Stimulated activated CD8-positive, alpha-beta memory T cell treated with anti-CD3 and anti-CD28 coated beads, Interleukin-15, amount 100 ng/mL, for 48 hours (primary cell): ENCODE measurements around the gene PI16.
"Not testable (repeated sequence)": the region's sequence is repeated elsewhere in the genome, so short reads cannot be mapped to it uniquely, and the experiment has no call there.

Experiments
- DNase-seq, 2 donors: peaks; one replicate each; pipeline ENCODE4 v3.0.0-alpha.2; 2020; ENCODE audit warnings: low read depth in 2 of 2

PI16 gene

DNA sequence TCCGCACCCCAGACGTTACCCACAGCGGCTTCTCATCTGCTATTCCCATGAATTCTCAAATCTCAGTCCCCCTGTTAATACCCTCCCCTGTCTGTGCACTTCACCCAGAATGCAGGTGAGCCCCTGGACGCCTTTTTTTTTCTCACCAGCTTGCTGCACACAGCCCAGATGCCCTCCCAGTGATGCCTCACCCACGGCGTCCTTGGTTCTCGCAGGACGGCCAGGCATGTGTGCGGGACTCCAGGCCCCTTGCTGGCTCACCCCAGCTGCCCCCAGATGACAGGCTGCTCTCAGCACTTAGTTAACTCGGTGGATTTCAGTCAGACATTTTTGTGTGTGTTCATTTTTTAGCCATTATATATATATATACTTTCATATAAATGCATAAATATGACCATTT is 25.4 kb upstream of the PI16 start:
- no peak for DNase-seq

DNA sequence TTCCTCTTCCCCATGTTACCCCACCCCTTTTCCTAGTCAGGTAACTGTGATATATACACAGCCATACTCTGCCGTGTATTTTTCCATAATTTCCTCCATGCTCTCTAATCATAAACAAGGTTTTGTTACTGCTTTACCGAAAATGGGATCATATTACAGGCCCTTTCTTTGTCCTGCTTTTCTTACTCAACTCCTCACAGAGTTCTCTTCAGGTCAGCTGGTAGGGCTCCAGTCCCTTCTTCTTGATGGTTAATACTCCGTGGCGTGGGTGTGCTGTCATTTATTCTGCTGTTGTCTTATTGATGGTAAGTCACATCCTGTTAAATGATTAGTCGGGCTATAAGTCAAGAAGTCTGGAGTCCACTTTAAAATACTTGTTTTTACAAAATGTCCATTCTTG is 24.9 kb upstream of the PI16 start:
- no peak for DNase-seq

DNA sequence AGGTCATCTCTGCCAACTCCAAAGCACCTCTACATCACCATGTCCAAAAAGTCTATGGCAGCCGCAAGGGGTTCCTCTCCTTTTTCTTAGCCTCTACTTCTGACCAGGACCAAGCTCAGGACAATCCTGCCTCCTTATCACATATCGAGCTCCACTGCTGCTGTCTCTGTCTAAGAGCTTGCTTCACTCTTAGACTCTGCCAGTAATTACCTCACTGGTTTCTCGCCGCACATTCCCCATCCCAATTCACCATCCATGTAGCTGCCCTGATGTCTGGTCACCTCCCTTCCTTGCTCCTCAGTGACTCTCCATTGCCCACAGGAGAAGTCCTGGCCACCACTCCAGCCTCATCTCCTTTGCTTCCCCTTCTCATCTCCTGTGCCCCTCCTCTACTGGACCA is 24.1 kb upstream of the PI16 start:
- DNase-seq = no peak

DNA sequence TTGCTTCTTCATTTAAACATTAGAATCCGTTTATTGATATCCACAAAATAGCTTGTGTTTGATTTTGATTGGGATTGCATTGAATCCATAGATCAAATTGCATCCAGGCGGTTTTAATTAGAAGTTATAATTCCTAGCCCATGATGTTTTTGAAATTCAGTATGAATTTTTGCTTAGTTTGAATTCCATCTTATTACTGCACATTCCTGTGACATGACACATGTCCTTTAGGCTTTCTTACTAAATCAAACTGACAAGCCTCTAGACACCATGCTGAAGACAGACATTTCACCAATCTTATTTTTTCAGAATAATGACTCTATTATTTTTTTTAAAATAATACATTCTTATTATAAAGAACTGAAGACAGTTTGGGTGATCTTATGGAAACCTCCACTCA is 21.4 kb upstream of the PI16 start:
- DNase-seq = no peak

DNA sequence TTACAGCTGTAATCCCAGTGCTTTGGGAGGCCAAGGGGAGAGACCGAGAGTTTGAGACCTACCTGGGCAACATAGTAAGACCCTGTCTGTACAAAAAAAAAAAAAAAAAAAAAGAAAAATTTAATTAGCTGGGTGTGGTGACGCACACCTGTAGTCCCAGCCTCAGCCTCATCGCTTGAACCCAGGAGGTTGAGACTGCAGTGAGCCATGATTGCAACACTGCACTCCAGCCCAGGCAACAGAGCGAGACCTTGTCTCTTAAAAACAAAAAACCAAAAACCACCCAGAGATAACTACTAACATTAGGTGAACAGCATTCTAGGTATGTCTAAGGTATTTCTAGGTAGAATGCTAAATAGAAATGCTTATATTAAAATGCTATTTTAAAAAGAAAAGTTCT is 21.0 kb upstream of the PI16 start:
- DNase-seq = no peak

DNA sequence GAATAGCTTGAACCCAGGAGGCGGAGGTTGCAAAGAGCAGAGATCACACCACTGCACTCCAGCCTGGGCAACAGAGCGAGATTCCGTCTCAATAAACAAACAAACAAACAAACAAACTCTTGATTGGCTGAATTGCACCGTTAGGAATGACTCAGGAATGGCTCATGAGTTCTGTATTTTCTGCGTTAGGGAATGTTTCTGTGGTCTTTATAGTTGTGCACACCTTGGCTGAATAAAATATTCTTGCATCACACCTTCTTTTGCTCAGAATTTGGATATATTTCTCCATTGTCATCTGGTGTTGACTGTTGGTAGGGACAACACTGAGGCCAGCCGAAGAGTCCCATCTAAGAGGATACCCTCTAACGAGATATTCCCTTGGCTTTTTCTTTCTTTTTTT is 19.6 kb upstream of the PI16 start:
- DNase-seq = no peak

DNA sequence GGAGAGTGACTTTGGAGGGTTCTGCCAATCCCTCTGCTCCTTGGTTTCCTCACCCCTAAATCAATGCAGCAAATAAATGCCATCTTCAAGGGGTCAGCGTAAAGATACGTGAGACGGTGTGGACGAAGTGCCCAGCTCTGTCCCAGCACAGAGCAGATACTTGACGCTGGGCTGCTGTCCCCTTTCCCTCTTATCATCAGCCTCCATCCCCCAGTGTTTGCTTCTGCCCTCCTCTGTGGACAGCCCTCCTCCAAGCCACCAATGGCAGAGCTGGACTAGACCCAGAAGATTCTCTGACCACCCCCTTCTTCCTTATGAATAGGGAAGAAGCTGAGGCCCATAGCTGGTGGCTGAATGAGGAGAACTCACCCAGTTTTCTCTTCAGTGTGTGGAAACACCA is 17.7 kb upstream of the PI16 start:
- no peak for DNase-seq

DNA sequence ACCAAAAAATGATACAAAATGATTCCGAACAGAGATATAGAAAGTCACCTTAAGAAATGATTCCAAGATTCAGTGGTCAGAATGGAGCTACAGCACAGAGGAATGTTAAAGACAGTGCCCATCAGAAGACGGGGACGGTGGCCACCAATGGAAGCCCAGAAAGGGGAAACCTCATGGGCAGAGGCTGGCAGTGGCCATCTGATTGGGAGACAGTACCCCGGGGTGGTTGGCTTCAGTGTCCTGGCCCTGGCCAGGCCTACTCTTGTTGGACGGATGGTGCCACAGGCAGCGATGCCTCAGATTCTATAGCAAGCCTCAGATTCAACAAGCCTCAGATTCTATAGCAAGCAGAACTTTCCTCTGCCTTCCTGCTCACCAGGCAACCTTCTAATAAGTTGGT is 16.6 kb upstream of the PI16 start:
- no peak for DNase-seq

DNA sequence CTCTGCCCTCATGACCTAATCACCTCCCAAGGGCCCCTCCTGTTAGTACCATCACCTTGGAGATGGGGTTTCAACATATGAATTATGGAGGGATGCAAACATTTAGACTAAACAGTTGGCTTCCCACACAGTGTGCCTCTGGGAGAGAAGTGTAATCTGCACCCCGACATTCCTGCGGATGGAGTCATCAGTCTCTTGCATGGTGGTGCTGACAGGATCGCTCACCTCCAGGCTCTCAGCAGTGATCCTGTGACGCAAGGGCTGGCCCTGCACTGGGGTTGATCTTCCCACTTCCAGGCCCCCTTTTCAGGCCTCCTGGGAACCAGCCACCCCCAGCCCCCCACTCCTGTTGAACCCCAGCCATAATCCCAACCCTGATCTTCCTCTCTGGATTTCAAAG is 16.0 kb upstream of the PI16 start:
- no peak for DNase-seq

DNA sequence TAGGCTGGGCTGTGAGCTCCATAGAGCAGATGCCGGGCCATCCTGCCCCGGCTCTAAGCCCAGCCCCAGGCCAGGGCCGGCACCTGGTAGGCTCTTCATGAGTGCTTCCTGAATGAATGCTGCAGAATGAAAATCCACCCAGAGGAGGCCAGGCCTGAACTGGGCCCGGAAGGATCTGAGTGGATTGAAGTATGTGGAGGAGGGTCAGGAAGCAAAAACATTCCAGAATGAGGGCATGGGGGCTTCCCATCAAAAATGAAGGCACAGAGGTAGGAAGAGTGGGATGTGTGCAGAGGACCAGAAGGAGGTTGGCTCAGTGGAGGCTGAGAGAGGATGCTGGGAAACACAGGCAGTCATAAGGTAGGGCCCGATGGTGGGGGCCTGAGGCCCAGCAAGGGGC is 15.5 kb upstream of the PI16 start:
- DNase-seq = not testable (repeated sequence)

DNA sequence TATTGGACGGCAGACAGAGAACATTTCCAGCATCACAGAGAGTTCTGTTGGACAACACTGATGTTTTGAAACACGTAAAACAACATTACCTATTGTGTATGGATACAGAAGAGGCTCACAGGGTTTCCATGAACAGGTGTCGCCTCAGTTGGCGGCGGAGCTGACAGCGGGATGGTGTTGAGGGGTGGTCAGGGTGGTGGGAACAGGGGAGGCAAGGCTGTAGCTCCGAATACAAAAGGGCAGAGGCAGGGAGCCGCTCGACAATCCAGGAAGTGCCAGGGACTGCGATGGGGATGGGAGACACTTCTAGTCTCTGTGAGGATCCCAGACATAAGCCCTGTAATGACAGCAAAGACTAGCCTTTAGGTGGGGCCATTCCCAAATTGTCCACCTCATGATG is 14.5 kb upstream of the PI16 start:
- DNase-seq = no peak

DNA sequence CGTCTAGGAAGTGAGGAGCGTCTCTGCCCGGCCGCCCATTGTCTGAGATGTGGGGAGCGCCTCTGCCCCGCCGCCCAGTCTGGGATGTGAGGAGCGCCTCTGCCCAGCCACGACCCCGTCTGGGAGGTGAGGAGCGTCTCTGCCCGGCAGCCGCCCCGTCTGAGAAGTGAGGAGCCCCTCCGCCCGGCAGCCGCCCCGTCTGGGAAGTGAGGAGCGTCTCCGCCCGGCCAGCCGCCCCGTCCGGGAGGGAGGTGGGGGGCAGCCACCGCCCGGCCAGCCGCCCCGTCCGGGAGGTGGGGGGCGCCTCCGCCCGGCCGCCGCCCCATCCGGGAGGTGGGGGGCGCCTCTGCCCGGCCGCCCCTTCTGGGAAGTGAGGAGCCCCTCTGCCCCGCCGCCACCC is 13.0 kb upstream of the PI16 start:
- not testable (repeated sequence) for DNase-seq

DNA sequence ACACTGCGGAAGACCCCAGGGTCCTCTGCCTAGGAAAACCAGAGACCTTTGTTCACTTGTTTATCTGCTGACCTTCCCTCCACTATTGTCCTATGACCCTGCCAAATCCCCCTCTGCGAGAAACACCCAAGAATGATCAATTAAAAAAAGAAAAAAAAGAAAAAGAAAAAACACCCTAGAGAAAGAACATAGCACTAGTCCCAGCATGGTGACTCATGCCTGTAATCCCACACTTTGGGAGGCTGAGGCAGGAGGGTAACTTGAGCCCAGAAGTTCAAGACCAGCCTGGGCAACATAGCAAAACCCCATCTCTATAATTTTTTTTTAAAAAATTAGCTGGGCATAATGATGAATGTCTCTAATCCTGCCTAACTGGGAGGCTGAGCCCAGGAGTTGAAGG is 12.2 kb upstream of the PI16 start:
- not testable (repeated sequence) for DNase-seq

DNA sequence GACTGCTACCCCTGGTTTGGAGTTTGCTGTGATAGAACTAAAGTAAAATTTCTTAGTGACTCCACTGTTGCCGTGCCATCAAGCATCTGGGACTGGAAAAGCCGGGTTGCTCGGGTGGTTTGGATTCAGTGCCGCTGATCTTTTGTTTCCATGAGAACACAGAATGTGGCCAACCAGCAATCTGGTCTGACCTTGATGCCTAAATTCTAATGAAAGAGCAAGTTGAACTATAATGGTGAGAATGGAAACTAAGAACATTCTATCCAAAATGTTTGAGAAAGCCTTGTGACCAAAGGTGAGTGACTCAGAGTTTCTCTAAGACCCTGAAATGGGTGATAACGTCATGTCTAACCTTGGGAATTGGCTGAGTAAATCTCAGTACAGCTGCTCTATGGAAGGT is 9.9 kb upstream of the PI16 start:
- no peak for DNase-seq

DNA sequence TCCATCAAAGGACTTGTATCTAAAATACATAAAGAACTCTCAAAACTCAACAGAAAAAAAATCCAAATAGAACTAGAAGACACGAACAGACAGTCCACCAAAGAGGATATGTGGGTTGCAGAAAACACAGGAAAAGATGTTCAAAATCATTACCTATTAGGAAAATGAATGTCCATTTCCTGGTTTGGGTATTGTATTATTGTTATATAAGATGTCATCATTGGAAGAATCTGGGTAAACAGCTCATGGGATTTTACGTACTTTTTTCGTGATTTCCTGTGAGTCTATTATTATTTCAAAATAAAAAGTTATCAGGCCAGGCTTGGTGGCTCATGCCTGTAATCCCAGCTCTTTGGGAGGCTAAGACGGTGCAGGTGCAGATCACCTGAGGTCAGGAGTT is 9.2 kb upstream of the PI16 start:
- no peak for DNase-seq

DNA sequence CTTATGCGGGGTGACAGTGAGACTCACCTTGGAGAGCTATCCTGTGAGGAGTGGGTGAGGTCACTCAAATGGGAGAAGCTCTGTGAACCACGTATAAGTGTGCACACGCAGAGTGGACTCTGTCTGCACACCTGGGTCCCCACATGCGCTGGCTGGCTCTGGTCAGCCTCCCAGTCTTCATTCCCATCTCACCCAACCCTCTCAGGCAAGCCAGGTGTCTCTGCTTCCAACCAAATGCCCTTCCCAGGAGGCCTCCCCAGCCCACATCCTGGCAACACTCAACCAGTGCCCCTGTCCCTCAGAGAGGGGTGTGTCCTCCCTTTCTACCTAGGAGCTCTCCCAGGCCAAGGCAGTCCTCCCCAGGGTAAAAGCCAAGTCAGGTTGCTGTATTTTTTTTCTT is 8.0 kb upstream of the PI16 start:
- DNase-seq = no peak

DNA sequence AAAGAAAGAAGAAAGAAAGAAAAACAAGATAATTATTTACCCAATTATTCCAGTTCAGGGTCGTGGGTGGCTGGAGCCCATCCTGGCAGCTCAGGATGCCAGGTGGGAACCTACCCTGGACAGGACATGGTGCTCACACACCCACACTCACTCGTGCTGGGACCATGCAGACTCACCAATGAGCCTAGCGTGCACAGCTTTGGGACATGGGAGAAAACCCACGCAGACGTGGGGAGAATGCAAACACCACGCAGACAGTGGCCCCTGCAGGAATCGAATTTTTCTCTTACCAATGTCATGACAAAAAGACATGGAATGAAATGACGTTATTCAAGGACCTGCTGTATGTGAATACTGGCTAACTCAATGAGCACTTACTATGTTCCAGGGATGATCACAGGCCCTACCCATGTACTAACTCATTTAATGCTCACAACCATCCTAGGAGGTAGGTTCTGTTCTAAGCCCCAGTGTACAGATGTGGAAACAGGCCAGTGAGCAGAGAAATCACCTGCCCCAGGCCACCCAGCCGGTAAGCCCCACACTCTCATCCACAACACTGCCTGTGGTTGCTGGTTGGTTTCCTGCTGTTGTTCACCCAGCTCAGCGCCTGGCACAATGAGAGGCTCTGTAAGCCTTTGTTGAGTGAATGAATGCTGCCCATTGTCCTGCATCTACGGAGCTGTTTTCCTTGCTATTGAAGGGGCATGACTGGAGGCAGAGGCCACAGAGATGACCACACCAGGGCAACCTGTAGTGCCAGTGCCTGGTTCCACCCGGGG is 6.8 kb upstream of the PI16 start:
- DNase-seq = no peak

DNA sequence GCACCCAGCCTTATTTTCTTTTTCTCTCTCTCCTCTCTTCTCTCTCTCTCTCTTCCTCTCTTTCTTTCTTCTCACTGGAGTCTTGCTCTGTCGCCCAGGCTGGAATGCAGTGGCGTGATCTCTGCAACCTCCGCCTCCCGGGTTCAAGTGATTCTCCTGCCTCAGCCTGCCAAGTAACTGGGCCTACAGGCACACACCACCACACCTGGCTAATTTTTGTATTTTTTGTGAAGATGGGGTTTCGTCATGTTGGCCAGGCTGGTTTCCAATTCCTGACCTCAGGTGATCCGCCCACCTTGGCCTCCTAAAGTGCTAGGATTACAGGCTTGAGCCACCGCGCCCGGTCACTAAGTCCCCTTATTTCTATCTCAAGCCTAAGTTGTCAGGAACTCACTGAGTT is 5.5 kb upstream of the PI16 start:
- not testable (repeated sequence) for DNase-seq

DNA sequence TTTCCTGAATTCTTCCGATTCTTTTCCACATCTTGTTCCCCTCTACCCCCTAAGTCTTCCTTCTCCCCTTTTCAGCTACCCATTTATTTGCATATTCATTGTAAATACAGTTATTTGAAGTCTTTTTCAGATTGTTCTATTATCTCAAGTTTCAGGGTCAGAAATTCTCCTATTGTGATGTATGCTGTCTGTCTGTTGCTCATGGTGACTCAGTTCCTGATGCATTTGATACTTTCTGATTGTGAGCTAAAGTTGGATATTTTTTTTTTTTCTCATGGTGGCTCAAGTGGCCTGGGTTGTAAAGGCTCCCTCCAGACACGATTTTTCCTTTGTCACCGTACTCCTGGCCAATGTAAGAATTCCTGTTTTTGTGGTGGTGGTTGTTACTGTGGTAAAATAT is 4.9 kb upstream of the PI16 start:
- no peak for DNase-seq

DNA sequence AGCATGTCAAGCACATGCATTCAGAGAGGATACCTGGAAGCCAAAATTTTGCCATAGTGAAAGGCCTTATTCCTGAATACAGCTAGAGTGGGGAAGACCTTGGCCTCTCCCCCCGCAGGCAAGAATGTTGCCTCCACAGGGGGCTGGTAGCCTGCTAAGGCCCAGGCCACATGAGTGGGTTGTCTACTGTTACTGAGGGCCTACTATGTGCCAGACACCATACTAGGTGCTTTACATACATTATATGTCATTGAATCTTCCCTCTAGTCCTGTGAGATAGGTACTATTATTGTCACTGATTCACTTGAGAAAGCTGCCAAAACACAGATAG is 642 bp upstream of the PI16 start:
- no peak for DNase-seq

DNA sequence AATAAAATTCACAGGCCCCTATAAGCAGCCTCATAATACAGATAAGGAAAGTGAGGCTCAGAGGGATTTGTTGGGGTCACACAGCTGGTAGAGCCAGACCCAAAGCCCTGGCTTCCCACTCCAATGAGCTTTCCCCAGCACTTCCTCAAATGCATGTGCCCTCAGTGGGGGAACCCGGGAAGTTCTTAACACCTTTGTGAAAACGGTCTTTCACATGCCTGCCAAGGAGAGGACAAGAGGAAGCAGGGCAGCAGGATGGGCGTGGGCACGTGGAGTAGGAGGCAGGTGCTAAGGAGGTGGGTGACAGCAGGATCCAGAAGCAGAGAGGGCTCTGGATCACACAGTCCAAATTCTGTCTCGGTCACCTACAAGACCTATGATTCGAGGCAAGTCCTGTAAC is 598 bp downstream of the PI16 start:
- no peak for DNase-seq

DNA sequence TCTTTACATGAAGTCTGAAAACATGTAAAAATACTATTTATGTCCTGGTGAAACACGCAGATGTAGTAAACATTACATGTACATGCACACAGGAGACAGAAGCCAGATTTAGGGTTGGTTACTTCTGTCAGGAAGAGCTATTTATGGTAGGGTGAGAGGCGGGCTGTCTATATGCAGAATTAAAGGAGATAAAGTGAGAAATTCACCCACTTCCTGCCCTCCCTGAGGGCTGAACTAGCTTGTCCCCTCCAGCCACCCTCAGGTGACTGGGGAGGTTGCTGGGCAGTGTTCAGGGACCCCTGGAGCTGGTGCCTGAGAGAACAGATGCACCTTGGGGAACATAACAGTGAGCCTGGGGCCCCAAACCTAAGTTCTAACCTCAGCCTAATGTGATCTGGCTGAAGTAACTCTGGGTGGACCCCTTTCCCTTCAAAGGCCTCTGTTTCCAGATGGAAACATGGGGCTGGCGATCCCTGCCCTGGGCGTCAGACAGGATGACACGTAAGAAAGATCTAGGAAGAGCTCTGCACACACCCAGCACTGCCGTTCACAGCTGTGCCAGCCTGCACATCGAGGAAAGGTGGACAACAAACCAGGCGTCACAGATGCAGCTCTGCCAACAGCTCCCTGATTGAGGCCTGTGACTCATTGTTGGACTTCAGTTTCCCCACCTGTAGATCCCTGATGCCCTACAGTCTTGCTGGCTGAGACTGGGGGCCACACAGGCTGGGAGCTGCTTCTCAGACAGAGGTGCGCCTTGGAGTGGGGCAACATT is 1.3 kb downstream of the PI16 start:
- no peak for DNase-seq

DNA sequence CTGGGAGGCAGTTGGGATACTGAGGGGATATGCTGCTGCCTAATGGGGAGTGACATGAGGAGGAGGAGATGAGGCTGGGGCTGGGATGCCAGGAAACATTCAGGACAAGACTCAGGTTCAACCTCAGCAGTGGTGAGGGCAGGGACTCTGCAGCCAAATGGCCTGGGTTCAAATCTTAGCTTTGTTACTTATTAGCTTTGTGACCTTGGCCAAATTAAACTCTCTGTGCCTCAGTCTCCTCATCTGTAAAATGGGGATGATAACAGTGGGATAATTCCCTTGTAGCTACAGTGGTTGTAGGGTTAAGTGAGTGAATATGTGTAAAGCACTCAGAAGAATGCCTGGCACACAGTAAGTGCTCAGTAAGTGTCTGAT is 1.9 kb downstream of the PI16 start:
- no peak for DNase-seq

DNA sequence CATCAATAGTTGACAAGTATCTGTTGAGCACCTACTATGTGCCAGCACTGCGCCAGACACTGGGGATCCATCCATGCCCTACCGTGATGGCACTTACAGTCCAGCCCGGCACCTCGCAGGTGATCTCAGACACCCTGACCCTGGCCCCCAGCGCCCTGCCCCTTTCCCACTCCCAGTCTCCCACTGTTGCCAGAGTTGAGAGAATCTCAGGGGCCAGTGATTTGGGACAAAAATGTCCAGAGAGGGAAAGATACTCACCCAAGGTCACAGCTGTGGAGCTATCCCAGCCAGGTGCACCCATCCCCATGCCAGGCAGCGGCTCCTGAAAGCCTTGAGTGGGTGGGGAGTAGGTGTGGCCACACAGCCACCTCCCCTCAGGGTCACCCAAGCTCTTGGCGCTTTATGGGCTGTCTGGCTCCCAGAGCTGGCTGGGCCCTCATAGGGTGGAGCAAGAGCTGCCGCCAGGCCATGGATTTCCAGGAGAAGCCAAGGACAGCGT is 3.3 kb downstream of the PI16 start:
- no peak for DNase-seq
